ENCODE results near the gene CDCP2. TPM values are rescaled to one million over a fixed set of nuclear protein-coding genes. Genes with fewer than 3 reads are reported as not detected.

CDCP2 gene
- total and polyA plus RNA-seq, 2 donors (not counting 1 experiment from before 2014, with no cell fraction given), result 0.25 TPM; not detected in 1

- no peak for TF ChIP-seq EZH2 (IDR thresholded peaks at IDR 0.05; ENCODE audit: borderline replicate concordance, insufficient read depth, low read depth, low read length, poor library complexity, severe bottlenecking)
- TF ChIP-seq, protein P1, sequence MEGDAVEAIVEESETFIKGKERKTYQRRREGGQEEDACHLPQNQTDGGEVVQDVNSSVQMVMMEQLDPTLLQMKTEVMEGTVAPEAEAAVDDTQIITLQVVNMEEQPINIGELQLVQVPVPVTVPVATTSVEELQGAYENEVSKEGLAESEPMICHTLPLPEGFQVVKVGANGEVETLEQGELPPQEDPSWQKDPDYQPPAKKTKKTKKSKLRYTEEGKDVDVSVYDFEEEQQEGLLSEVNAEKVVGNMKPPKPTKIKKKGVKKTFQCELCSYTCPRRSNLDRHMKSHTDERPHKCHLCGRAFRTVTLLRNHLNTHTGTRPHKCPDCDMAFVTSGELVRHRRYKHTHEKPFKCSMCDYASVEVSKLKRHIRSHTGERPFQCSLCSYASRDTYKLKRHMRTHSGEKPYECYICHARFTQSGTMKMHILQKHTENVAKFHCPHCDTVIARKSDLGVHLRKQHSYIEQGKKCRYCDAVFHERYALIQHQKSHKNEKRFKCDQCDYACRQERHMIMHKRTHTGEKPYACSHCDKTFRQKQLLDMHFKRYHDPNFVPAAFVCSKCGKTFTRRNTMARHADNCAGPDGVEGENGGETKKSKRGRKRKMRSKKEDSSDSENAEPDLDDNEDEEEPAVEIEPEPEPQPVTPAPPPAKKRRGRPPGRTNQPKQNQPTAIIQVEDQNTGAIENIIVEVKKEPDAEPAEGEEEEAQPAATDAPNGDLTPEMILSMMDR (IDR thresholded peaks at IDR 0.05), result no peak
- intact Hi-C loops (cut with micrococcal nuclease), result loop anchor here (5.0 kb wide), 1 partner anchor 306 kb away; no protein-coding TSS in a partner anchor
These were observed 28.0 kb upstream of the CDCP2 start for GRCh38 chr1:54180701-54181360.

DNA sequence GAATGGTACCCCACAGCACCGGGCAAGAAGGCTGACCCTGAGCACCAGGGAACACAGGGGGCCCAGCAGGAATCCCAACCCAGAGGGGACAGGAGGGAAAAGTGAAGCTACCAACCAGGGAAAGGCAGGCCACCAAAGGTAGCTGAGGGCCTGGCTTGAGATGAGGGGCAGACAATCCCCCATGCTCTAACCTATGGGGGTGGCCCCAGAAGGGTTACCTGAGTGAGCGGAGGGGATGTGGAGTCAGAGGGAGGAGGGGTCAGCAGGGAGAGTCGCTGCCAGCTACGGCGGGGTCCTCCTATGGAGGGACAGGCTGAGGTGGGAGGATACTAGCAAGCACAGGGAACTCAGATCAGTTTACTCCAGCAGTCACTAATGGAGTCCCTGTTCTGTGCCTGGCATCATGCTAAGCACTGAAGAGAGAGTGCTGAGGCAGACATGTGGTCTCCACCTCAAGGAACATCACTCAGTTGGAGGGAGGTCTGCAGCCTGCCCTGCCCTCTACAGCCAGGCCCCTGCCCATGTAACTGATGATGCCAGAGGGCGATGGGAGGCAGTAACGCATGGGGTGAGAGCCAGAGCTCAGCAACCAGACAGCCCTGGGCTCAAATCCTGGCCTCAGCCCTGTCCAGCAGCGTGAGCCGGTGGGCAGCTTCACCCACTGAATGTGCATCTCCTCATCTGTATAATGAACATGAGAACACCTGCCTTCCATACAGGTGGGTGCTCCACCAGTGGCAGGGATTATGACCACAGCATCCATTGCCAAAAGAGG, 25.7 kb upstream of the CDCP2 start:
- Mint-ChIP-seq H3K27ac (no peak overlapping the region), H3K4me3 (no peak overlapping the region), H3K27me3 (no peaks in the 10 kb centered on the region), H3K4me1 (no peaks in the 10 kb centered on the region), H3K9me3 (ENCODE audit: insufficient read depth) (no peaks in the 10 kb centered on the region)
- Histone ChIP-seq H3K9me3 (ENCODE audit: control extremely low read depth in 1 of 3, control insufficient read depth in 2 of 3, insufficient read depth in 1 of 3, low read length in 2 of 3) (no peaks in the 10 kb centered on the region), H3K27me3 (replicated peaks in 1 of 4; ENCODE audit: control extremely low read depth in 1 of 4, control insufficient read depth in 3 of 4, insufficient read depth in 4 of 4, low read length in 3 of 4) (no peaks in the 10 kb centered on the region), H3K36me3 (replicated peaks in 1 of 2; ENCODE audit: control extremely low read depth in 1 of 2, control insufficient read depth in 1 of 2, extremely low read depth in 1 of 2, insufficient read depth in 2 of 2, low read length in 1 of 2) (peaks cover 3 to 20% of the 10 kb centered on the region in 2 experiments), H3K4me3 (ENCODE audit: control extremely low read depth in 1 of 5, extremely low read depth in 1 of 5, insufficient read depth in 1 of 5, low read depth in 2 of 5, low read length in 4 of 5) (no peak overlapping the region), H3K27ac (ENCODE audit: low read length in 2 of 2) (no peak overlapping the region), H3K4me2 (replicated peaks; ENCODE audit: low read depth, low read length, poor library complexity, severe bottlenecking) (no peak overlapping the region), H2AFZ (ENCODE audit: insufficient read depth, low read depth, low read length, poor library complexity, severe bottlenecking) (no peak overlapping the region), H3K79me2 (ENCODE audit: control insufficient read depth, insufficient read depth, low read length) (no peaks in the 10 kb centered on the region), H4K20me1 (ENCODE audit: control insufficient read depth, insufficient read depth, low read length, poor library complexity, severe bottlenecking) (no peaks in the 10 kb centered on the region), H3K4me1 (ENCODE audit: control insufficient read depth in 2 of 2, insufficient read depth in 2 of 2, low read length in 2 of 2) (no peaks in the 10 kb centered on the region), H3K9ac (ENCODE audit: low read length) (no peak overlapping the region)
- CTCF ChIA-PET, result no interaction called here
- WGBS (ENCODE audit: insufficient coverage), result 87% methylated on average over 9 of the region's 9 CpGs
- intact Hi-C loops (cut with micrococcal nuclease), result no loop called here
- DNase-seq (no peak), ATAC-seq (ENCODE audit: low read depth) (no peak)
- TF ChIP-seq EZH2 (IDR thresholded peaks at IDR 0.05; ENCODE audit: borderline replicate concordance, insufficient read depth, low read depth, low read length, poor library complexity, severe bottlenecking), result no peak
- TF ChIP-seq, protein P1 (IDR thresholded peaks at IDR 0.05), result no peak
- POLR2A ChIA-PET, result no interaction called here

More at GRCh38 chr1:54180701-54181360, 28.0 kb upstream of the CDCP2 start:
- Mint-ChIP-seq H3K4me3 (no peak overlapping the region), H3K27ac (no peak overlapping the region), H3K4me1 (no peaks in the 10 kb centered on the region), H3K9me3 (ENCODE audit: insufficient read depth) (no peaks in the 10 kb centered on the region), H3K27me3 (no peaks in the 10 kb centered on the region)
- POLR2A ChIA-PET, result no interaction called here
- Histone ChIP-seq H3K4me2 (replicated peaks; ENCODE audit: low read depth, low read length, poor library complexity, severe bottlenecking) (no peak overlapping the region), H3K36me3 (replicated peaks in 1 of 2; ENCODE audit: control extremely low read depth in 1 of 2, control insufficient read depth in 1 of 2, extremely low read depth in 1 of 2, insufficient read depth in 2 of 2, low read length in 1 of 2) (peaks cover 3 to 17% of the 10 kb centered on the region in 2 experiments), H3K9me3 (ENCODE audit: control extremely low read depth in 1 of 3, control insufficient read depth in 2 of 3, insufficient read depth in 1 of 3, low read length in 2 of 3) (no peaks in the 10 kb centered on the region), H3K4me1 (ENCODE audit: control insufficient read depth in 2 of 2, insufficient read depth in 2 of 2, low read length in 2 of 2) (no peaks in the 10 kb centered on the region), H4K20me1 (ENCODE audit: control insufficient read depth, insufficient read depth, low read length, poor library complexity, severe bottlenecking) (no peaks in the 10 kb centered on the region), H3K27me3 (replicated peaks in 1 of 4; ENCODE audit: control extremely low read depth in 1 of 4, control insufficient read depth in 3 of 4, insufficient read depth in 4 of 4, low read length in 3 of 4) (no peaks in the 10 kb centered on the region), H3K27ac (ENCODE audit: low read length in 2 of 2) (no peak overlapping the region), H3K4me3 (ENCODE audit: control extremely low read depth in 1 of 5, extremely low read depth in 1 of 5, insufficient read depth in 1 of 5, low read depth in 2 of 5, low read length in 4 of 5) (no peak overlapping the region), H3K9ac (ENCODE audit: low read length) (no peak overlapping the region), H2AFZ (ENCODE audit: insufficient read depth, low read depth, low read length, poor library complexity, severe bottlenecking) (no peak overlapping the region), H3K79me2 (ENCODE audit: control insufficient read depth, insufficient read depth, low read length) (no peaks in the 10 kb centered on the region)
- DNase-seq (no peak), ATAC-seq (ENCODE audit: low read depth) (no peak)
- 100% methylated on average over 4 of the region's 5 CpGs for WGBS (ENCODE audit: insufficient coverage)
- CTCF ChIA-PET, result interaction anchor here (0.6 to 1.4 kb wide), 3 partner anchors 227 to 311 kb away, joined by 3 to 10 read pairs (median 5); no protein-coding TSS in a partner anchor
